IPS DF 6.9 (cell line): Measurements from ENCODE around the gene RPS6KA6.

Source experiments
- DNase-seq: peaks from one replicate; pipeline ENCODE4 v3.0.0-alpha.2; 2013; ENCODE audit warnings: low read depth, low spot score
- H3K27ac ChIP-seq: one replicate; pipeline ENCODE4 v1.5.1; 2013; ENCODE audit warnings: low read length, control low read depth
- H3K27me3 ChIP-seq: 2 replicates; pipeline ENCODE4 v1.6.1; 2013; ENCODE audit warnings: mild to moderate bottlenecking, low read length; ENCODE audit not compliant: control insufficient read depth, insufficient read depth
- H3K36me3 ChIP-seq: 2 replicates; pipeline ENCODE4 v1.6.1; 2013; ENCODE audit warnings: low read length; ENCODE audit not compliant: control insufficient read depth, insufficient read depth
- H3K4me1 ChIP-seq: 2 replicates; pipeline ENCODE4 v1.6.1; 2013; ENCODE audit warnings: low read length; ENCODE audit not compliant: control insufficient read depth, insufficient read depth
- H3K4me3 ChIP-seq: 2 replicates; pipeline ENCODE4 v1.5.1; 2013; ENCODE audit warnings: mild to moderate bottlenecking, low read length
- H3K9me3 ChIP-seq: 2 replicates; pipeline ENCODE4 v1.6.1; 2013; ENCODE audit warnings: low read length, inconsistent platforms; ENCODE audit not compliant: control insufficient read depth, insufficient read depth
- WGBS: extraction: QIAGEN DNeasy Blood & Tissue Kit; methylation state at CpG from one replicate; pipeline ENCODE4 v1.1.7; 2013; ENCODE audit warnings: mixed read lengths, missing lambda C conversion rate; ENCODE audit not compliant: insufficient read length, insufficient coverage; 5-methylcytosine and 5-hydroxymethylcytosine counted together

Gene RPS6KA6

GRCh38 chrX:84192006-84192405 is 4.0 kb upstream of the RPS6KA6 start:
- no peak for DNase-seq
- Histone ChIP-seq H3K4me3 (no peak overlapping the region), H3K27ac (no peak overlapping the region), H3K36me3 (no peaks in the 10 kb centered on the region), H3K4me1 (no peaks in the 10 kb centered on the region), H3K9me3 (no peaks in the 10 kb centered on the region), H3K27me3 (no peaks in the 10 kb centered on the region)
- no CpG with 5 or more reads among the region's 1 CpG for WGBS

GRCh38 chrX:84189125-84189524 is 1.1 kb upstream of the RPS6KA6 start:
- Histone ChIP-seq H3K9me3 (no peaks in the 10 kb centered on the region), H3K27me3 (no peaks in the 10 kb centered on the region), H3K4me3 (no peak overlapping the region), H3K27ac (no peak overlapping the region), H3K4me1 (no peaks in the 10 kb centered on the region), H3K36me3 (no peaks in the 10 kb centered on the region)
- DNase-seq, result no peak
- WGBS, result no CpG with 5 or more reads among the region's 6 CpGs

- H3K4me3 ChIP-seq, result peak overlapping the region; percentile 88; the same call in 1 of the 2 replicates
- no peaks in the 10 kb centered on the region for H3K9me3 ChIP-seq
- H3K4me1 ChIP-seq, result no peaks in the 10 kb centered on the region
- DNase-seq, result no peak
- no peaks in the 10 kb centered on the region for H3K27me3 ChIP-seq
- no CpG with 5 or more reads among the region's 19 CpGs for WGBS
- no peak overlapping the region for H3K27ac ChIP-seq
- H3K36me3 ChIP-seq, result no peaks in the 10 kb centered on the region
These were observed 378 bp upstream of the RPS6KA6 start for GRCh38 chrX:84188320-84188834.

- H3K4me3 ChIP-seq, result peak overlapping the region; percentile 88
These were observed 1.1 kb downstream of the RPS6KA6 start for GRCh38 chrX:84186603-84187532.

GRCh38 chrX:84182516-84182915 is 5.5 kb downstream of the RPS6KA6 start:
- Histone ChIP-seq H3K9me3 (no peaks in the 10 kb centered on the region), H3K27ac (no peak overlapping the region), H3K27me3 (no peaks in the 10 kb centered on the region), H3K4me1 (no peaks in the 10 kb centered on the region), H3K36me3 (no peaks in the 10 kb centered on the region), H3K4me3 (no peak overlapping the region)
- no CpG with 5 or more reads among the region's 2 CpGs for WGBS
- DNase-seq, result no peak

More at GRCh38 chrX:84186603-84187532, 1.1 kb downstream of the RPS6KA6 start:
- no peaks in the 10 kb centered on the region for H3K4me1 ChIP-seq
- no peak overlapping the region for H3K27ac ChIP-seq
- H3K27me3 ChIP-seq, result no peaks in the 10 kb centered on the region
- no peaks in the 10 kb centered on the region for H3K36me3 ChIP-seq
- H3K9me3 ChIP-seq, result no peaks in the 10 kb centered on the region
- no peak for DNase-seq
- no CpG with 5 or more reads among the region's 28 CpGs for WGBS

DNA sequence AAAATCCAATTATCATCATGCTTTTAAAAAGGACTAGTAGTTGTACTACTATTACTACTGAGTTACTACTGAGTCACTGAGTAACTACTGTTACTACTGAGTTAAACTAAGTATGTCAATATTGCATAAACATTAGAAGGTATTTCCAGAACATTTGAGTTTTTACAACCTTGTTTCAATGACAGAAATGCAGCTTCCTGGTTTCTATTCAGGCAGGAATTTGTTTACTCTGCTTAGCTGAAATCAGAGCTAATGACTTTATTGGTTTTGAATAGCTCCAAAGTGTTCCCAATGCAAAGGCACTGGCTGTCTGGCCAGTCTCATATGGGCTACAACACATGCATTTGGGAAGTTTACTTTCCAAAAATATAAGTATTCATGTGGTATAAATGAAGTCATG is 12.0 kb downstream of the RPS6KA6 start:
- Histone ChIP-seq H3K27ac (no peak overlapping the region), H3K27me3 (no peaks in the 10 kb centered on the region), H3K36me3 (no peaks in the 10 kb centered on the region), H3K4me1 (no peaks in the 10 kb centered on the region), H3K4me3 (no peak overlapping the region), H3K9me3 (no peaks in the 10 kb centered on the region)
- DNase-seq, result no peak

DNA sequence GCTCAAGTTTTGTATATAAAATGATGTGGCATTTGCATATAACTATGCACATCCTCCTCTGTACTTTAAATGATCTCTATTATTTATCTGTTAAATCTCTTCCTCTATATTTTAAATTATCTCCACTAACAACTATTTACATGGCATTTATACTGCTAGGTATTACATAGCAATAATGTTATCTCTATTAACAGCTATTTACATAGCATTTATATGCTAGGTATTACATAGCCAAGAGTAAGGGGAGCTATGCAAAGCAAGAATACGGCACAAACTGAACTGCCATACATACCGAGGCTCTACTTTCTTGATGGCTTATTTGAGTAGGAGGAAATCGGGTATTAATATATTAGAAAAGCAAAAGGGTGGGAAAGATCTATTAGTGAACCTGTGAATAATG is 12.7 kb downstream of the RPS6KA6 start:
- Histone ChIP-seq H3K4me1 (no peaks in the 10 kb centered on the region), H3K27ac (no peak overlapping the region), H3K27me3 (no peaks in the 10 kb centered on the region), H3K9me3 (no peaks in the 10 kb centered on the region), H3K4me3 (no peak overlapping the region), H3K36me3 (no peaks in the 10 kb centered on the region)
- WGBS, result no CpG with 5 or more reads among the region's 3 CpGs
- DNase-seq, result no peak

DNA sequence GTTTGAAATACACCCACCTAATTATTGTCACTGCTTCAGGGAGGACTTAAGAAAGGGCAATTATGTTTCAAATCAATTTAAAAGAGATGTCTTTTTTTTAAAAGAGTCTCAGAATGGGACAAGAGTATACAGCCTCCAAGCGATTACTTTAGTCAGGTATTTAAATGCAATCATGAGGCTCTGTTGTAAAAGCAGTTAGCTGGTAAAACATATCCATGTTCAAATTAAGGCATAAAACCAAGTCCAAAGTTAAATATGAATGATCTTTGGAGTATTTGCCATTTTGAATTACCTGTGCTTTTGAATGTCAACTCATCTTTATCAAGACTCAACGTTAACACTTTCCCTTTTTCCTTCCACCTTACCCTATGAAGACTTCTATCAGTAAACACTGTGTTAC is 13.7 kb downstream of the RPS6KA6 start:
- Histone ChIP-seq H3K4me3 (no peak overlapping the region), H3K4me1 (no peaks in the 10 kb centered on the region), H3K36me3 (no peaks in the 10 kb centered on the region), H3K9me3 (no peaks in the 10 kb centered on the region), H3K27ac (no peak overlapping the region), H3K27me3 (no peaks in the 10 kb centered on the region)
- no peak for DNase-seq
- WGBS, result no CpG with 5 or more reads among the region's 2 CpGs

GRCh38 chrX:84170931-84171330 is 17.1 kb downstream of the RPS6KA6 start:
- no peak overlapping the region for H3K27ac ChIP-seq
- WGBS, result no CpG with 5 or more reads among the region's 2 CpGs
- no peaks in the 10 kb centered on the region for H3K4me1 ChIP-seq
- no peak for DNase-seq
- no peaks in the 10 kb centered on the region for H3K27me3 ChIP-seq
- no peak overlapping the region for H3K4me3 ChIP-seq
- H3K9me3 ChIP-seq, result no peaks in the 10 kb centered on the region
- no peaks in the 10 kb centered on the region for H3K36me3 ChIP-seq

DNA sequence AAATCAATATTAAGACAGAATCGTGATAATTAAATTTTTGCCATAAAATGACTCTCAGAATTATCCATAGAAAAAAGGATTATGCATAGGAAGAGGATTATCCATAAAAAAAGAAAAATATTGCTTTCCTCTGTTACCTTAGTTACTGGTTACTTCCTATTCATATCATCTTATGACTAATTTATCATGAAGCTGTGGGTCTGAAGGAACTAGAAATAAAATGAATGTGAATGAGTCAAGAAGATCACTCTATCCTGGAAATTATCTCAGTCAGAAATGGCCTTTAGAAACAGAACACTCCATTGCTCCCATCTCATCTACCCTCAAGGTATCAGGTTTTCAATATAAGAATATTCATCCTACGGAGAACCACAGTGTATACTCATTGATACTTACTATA is 19.4 kb downstream of the RPS6KA6 start:
- Histone ChIP-seq H3K9me3 (no peaks in the 10 kb centered on the region), H3K36me3 (no peaks in the 10 kb centered on the region), H3K4me1 (no peaks in the 10 kb centered on the region), H3K27me3 (no peaks in the 10 kb centered on the region), H3K27ac (no peak overlapping the region), H3K4me3 (no peak overlapping the region)
- WGBS, result 100% methylated on average over 1 of the region's 2 CpGs
- no peak for DNase-seq

DNA sequence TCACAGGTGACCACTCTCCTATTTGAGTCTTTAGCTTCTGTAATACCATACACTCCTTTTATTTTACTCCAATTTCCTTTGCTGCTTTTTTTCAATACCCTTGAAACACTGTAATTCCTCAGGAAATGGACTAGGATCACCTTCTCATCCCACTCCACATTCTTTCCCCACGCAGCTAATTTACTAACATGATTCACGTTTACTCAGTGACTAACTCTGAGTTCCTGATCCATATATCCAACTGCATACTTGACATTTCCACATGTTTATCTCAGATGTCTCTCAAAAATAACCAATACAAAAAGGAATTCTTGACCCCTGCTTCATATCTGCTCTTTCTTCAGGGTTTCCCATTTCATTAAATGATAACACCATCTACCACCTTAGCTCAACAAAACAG is 19.9 kb downstream of the RPS6KA6 start:
- no CpG with 5 or more reads among the region's 2 CpGs for WGBS
- H3K4me1 ChIP-seq, result no peaks in the 10 kb centered on the region
- H3K4me3 ChIP-seq, result no peak overlapping the region

More for the DNA sequence above, 19.9 kb downstream of the RPS6KA6 start:
- Histone ChIP-seq H3K27ac (no peak overlapping the region), H3K36me3 (no peaks in the 10 kb centered on the region), H3K9me3 (no peaks in the 10 kb centered on the region), H3K27me3 (no peaks in the 10 kb centered on the region)
- no peak for DNase-seq
